ENCODE results near the gene DNASE2B.

DNASE2B gene

DNA sequence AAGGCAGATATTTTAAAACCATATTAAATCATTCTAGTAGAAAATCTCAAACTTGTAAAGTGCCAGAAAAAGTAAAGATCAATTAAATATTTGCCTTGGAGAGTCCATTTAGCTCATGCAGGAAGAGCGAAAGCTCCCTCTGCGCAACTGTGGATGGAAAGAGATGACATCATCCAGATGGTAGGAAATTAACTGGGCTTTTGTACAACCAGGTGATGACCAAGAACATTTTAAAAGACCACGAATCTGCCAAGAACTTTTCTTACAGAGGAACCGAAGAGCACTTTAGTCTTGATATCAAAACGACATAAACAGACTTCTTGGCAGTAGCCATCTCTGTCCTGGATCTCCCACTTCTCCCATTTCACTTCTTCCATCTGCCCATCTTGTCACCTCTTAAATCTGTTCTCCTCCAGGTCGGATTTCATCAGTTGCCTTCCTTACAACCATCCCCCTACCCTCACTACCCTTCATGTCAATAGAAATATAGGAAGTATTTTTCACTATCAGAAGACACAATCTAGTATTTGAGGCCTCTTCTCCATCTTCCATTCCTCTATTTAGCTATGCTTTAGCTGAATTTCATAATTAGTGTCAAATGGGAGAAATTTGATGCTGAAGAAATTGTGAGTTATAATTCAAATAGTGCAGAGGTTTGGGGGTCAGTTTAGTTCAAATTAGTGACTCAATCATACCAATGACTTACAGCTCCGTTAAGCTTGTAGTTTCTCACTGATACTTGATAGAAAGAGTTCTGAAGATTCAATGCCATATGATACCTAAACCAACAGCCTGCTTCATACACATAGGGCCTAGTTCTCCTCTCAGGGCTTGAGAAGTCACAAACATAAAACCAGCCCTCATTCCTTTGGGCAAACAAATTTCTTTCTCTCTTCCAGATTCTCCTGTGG lies 22.0 kb upstream of the DNASE2B start:
- no peak for DNase-seq

DNA sequence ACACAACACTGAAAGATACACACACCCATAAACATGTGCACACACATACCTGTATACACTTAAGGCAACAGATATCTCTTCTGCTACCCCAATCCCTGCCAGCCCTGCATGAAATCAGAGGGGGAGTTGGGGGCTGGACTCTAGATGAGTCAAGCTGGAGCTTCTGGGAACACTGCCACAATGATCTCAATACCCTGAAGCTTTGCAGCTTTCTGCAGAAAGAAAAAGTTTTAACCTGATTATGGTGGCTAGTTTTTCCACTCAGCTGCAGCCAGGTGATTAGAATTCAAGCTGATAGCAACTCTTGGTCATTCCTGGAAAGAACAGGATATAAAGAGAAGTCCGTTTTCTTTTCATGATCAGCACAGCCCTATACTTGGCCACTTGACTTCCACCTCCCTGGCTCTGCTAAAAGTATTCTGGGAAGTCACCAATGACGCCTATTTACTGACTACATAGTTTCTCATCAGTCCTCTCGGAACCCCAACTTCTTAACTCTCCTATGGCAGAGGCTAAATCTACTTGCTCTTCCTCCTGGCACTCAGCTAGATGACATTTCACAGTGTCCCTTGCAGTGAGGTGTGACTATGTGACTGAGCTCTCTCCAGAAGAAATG lies 20.7 kb upstream of the DNASE2B start:
- no peak for DNase-seq

DNA sequence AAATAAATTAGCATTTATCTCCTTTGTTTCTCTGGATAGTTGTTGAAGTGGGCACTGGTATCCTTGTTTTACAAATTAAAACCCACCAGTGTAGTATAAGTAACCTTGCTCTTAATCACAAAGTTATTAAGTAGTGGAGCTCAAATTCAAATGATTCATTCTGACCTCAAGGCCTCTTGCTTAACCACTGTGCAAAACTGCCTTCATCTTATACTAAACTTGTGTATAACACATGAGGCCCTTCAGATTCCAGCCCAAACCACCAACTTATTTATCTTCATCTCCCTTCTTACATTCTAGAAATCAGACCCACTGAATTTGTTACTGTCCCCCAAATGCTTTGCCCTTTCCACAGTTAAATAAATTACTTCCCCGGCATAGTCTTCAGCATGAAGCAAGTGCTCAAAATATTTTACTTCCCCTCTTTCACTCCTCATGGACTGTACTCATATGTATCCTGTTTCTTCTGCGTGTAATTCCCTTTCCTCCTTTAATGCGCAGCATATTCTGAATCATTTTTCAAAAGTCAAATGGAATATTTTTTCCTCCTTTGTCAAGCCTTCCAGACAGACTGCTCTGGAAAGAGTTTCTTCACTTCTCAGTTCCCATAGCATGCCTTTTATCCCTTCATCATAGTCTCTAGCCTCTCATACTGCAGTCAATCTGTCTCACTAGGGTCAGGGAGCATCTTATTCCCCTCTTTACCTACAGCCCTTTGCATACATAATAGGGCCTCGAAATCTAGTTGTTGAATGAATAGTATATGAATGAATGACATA lies 19.0 kb upstream of the DNASE2B start:
- DNase-seq, result no peak

DNA sequence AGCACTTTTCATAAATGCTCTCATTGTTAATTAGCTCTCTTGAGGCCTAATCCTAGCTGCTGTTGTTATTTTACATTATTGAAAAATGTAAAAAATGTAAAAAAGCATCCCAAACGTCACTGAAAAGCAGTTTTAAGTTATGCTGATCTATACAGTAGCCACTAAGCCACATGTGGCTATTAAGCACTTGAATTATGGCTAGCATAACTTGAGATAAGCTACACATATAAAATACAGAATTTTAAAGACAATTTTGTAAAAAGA lies 18.4 kb upstream of the DNASE2B start:
- no peak for DNase-seq

DNA sequence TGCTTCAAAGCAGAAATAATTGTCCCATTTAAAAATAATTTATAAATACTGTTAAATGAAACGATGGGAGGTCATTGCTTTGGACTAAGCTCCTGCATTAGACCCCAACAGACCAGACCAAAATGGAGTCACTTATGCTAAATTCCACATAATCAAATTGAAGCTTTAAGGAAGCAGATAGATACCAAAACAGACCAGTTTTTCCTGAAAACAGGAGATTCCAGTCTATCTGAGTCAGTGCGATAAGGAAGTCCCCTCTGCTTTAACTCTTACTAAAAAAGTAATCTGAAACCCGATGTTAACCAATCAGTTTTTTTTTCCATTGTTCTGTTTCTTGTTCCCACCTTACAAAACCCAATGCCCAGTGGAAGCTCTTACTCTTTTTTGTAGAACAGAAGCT lies 16.2 kb upstream of the DNASE2B start:
- DNase-seq, result no peak

DNA sequence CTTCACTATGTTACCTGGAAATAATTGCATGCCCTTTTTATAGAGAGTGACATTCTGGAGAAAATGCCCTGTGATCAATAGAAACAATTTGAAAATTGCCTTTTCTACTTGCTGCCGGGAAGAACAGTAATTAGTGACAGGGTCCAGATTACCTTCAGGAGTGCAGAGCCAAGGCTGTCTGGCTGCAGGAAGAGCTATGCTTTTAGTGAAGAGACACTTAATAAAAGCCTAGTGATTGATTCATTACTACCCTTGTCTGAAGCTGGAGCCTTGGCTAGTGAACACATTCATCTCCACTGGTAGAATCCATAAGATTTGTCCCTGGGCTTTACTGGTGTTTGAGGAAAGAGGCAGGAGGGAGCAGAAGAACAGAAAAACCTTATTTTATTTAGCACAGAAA lies 12.9 kb upstream of the DNASE2B start:
- no peak for DNase-seq

DNA sequence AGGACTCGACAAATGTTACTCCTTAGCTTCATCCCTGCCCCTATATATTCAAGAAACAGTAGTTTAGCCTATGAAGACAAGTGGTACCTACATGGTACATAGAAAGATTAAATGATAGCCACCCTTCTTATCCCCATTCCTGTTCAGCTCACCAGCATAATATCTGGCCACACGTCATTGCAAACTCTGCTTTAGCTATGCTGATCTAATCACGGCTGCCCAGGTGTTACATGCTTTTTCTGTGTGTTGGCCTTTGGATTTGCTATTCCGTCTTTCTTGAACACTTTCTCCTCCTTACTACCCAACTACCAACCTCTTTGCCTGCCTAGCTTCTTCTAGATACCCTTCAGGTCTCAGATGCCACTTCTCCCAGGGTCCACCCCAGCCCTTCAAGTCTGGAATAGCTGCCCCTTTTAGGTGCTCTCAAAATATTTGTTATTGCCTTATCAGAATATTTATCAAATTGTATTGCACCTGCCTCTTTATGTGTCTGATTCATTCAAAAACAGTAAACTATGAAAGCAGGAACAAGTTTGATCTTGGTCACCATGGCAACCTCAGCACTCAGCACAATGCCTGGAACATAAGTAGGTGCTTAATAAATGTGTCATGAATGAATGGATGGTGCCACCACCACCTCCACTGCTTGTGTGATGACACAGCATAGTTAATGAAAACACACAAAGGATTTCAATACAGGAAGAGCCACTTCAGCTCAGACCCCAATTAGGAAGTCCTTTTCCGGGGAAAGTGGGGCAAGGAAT lies 11.4 kb upstream of the DNASE2B start:
- no peak for DNase-seq

DNA sequence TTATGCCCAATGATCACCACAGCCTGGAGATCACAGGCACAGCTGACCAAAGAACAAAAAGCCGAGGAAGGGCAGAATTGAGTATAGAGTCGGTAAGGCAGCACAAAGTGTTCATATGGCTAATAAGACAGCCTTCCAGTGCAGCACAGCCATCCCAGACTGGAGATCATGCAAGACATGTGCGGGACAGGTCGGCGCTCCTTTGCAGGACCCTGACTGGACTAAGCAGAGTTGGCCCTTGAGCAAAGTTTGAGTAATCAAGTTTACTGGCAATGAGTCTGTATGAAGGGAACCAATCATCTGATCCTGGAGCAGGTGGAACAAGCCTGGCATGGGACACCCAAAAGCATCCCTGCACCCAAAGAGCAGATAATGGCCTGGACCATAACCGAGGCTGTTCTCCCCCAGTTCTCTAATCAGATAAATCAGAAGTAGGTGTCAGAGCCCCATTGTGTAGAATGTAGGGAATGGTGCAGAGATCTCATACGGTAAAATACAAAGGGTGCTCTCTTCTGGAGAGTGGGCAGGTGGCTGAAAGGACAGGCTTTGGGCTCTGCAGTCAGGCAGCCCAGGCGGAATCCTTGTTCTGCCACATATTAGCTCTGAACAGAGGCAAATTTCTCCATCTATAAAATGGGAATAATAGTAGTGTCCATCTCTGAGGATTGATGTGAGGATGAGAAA lies 10.7 kb upstream of the DNASE2B start:
- no peak for DNase-seq

DNA sequence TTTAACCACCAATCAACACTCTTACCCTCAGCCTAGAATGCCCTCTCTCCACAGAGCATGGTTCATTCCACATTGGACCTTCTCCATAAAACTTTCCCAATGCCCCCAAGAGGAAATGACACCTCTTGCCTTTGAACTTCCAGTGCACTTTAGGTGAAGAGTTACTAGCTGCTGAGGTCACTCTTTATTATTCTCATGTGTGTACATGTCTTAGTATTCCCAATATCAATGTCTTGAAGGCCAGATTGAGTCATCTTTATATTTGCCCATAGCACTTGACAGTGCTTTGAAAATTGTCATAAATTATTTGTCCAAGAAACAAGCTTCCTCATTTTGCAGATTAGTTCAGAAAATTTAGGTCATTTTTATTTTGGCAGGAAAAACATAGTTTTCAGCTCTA lies 8.1 kb upstream of the DNASE2B start:
- DNase-seq, result no peak

DNA sequence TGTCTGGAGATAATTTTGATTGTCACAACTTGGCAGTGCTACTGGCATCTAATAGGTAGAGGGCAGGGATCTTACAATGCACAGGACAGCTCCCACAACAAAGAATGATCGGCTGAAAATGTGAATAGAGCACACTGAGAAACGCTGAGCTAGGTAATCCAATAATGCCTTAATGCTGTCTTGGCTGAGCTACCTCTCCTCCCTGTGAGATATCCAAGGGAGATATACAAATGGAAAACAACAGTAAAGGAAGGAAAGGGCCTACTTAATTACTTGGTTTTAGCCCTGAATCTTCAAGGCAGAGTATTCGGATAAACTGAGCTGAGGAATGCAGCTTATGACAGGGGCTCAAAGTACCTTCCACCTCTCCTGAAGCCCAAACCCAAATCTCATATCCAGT lies 2.9 kb downstream of the DNASE2B start:
- DNase-seq, result no peak

DNA sequence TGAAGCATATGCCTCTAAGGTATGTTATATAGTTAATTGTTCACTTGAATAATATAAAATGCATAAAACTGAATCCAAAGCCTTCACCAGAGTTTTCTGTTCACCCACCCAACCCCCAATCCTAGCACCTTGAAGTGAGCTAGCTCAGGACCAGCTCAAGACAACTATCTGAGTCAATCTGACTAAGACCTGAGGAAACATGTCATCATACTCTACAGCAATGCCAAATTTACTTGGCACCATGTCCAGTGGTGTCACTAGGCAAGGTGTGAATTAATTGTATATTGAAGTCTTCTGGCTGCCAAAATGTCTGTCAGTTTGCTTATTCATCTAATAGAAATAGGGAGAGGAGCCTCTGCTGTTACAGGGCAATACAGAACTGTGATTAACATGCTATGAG lies 3.8 kb downstream of the DNASE2B start:
- DNase-seq, result no peak

DNA sequence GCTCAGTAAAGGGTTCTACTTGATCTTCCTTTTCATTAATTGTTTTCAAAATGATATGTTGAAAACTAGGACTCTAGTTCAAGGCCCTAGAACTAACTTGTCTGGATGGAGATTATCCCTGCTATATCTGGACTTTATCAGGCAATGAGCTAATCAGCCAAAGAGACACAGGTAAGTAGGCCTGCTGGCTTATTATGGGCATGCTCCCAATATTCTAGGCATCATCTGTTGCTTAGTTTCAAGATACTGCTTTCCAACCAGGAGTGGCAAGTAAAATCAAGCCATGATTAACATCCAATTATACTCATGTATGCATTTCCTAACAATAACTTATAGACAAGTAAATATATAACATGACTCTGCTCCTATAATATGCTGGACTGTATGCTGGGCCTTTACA lies 4.2 kb downstream of the DNASE2B start:
- no peak for DNase-seq

DNA sequence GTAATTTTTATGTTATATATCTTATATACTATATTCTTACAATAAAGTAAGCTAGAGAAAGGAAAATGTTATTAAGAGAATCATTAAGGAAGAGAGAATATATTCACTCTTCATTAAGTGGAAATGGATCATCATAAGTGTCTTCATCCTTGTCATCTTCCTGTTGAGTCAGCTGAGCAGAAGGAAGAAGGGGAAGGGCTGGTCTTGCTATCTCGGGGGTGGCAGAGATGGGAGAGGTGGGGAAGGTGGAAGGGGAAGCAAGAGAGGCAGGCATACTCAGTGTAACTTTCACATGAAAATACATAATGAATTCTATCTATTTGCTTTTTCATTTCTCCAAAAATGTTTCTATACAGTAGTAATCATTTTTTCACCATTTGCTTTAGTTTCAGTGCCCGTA lies 5.1 kb downstream of the DNASE2B start:
- no peak for DNase-seq

DNA sequence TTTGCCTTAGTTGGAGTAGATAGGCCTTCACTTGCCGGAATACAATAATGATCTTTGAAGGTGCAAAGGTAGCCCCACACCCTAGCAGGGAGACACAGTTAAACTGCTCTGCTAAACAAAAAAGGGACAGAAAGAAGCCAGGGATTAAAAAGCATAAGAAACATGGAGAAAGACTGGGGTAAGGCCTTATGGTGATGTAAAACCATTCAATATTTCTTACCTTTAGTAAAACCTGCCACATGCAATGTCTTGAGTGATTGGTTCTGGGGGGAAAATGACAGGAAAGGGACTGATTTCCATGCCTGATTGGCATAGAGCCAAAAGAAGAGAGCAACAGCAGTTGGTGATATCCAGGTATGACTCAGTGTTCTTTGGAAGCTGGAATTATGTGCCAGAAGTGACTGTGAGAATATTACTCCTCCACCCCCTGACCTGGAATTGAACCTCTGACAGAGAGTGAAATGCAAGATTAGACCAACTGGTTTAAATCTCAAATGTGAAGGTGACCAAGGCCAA lies 8.1 kb downstream of the DNASE2B start:
- no peak for DNase-seq

DNA sequence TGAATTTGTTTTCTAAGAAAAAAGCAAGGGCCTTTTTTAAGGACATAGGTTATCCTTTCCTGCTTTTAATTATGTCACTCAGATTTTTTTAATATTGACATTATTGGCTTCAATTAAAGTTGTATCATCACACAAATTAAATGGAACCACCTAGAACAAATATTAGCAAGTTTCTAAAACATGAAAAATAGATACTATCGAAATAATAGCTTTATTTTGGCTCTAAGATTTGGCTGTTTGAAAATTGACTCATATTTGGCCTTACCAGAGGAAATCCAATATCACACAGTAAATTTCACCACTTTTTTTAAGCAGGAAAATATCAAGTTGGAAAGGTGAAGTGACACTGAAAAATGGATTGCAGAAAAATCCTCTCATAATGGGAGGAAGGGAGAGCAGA lies 9.2 kb downstream of the DNASE2B start:
- no peak for DNase-seq

DNA sequence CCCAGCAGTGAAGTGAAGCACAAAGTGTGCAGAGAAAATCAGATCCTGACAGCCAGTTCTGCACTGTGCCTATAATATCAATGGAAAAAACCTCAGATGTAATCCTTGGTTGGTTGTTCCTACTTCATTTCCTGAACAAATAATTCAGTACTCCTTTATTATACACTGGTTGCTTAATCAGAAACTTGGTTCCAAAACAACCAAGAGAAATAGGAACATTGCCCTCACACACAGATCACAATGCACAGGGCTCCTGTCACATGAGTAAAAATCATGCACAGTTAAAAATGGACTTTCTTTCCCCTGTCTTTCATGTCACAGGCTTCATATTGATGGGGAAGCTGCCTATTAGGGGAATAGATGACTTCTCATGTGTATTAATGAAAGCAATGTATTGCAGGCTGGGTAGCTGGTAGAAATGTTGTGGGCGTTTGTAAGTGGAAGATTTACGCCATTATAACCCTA lies 9.7 kb downstream of the DNASE2B start:
- no peak for DNase-seq

DNA sequence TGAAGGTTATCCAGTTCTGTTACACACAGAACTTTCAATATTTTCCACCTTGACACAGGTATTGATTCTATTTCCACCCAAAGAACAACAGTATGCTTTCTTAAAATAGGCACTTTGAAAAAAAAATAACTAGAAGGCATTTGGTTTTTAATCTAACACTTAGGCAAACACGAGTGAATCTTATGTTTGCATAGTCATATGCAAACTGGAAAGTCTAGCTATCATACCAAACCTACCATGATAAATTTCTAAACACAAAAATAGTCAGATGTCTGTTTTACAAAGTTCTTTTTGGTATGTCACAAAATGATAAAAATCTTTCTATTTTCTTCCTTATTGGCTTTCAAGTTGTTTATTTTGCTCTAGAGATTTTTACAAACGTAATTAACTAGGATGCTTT lies 11.6 kb downstream of the DNASE2B start:
- no peak for DNase-seq

DNA sequence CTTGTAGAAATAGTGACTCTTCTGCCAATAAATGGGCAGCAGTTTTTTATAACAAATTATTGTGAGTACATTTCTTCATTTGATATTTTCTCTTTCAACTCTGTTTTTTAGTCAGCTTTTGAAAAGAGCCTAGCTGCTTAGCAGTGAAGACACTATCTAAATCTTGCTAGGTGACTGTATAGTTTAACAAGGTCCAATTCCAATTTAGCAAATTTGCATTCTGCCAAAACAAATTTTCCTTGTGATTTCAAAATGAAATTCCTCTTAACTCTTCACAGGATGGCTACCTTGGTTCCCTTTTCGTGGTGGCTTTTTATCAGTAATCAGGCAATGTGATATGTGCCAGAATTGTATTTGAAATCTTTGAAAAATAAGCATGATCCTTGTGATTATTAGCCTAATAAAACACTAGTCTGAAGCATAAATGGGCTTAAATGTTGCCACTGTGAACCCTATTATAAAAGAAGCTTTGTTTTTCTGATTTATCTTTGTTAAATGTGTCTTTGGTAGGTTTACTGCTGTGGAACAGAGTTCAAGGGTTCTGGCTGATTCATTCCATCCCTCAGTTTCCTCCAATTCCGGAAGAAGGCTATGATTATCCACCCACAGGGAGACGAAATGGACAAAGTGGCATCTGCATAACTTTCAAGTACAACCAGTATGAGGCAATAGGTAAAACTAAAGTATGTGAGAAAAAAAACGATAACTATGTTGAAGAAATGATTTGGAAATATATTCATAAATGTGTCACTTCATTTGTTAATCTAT lies 12.2 kb downstream of the DNASE2B start:
- DNase-seq, result no peak

DNA sequence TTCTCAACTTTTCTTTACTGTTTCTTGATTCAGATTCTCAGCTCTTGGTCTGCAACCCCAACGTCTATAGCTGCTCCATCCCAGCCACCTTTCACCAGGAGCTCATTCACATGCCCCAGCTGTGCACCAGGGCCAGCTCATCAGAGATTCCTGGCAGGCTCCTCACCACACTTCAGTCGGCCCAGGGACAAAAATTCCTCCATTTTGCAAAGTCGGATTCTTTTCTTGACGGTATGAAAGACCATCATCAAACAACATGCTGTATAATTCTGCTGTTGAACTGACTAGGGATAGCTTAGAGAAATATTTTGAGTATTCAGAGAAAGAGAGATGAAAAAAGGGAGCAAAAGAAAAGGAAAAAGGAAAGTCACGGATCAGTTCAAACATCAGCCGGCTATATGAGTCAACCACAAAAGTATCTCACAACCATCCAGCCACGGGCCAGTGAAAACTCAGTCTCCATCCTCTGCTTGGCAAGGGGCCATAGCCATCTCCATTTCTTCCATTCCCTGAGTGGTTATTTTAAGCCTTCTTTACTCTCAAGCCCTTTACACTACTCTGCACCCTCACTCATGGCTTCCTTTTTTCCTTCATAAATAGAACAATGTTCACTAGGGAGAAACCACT lies 14.1 kb downstream of the DNASE2B start:
- DNase-seq, result no peak

DNA sequence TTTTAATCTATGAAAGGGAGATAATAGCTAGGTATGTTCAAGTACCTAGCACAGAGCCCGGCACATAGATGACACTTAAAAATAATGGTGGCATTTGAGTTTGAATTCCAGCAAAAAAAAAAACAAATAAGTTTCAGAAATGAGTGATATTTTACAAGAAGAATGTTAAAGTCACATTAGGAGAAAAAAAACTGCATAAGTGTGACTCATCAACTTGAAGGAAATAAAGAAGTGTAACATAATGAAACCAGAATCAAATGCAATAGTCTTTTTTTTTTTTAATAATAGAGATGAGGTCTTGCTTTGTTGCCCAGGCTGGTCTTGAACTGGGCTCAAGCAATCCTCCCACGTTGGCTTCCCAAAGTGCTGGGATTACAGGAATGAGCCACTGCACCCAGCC lies 17.1 kb downstream of the DNASE2B start:
- DNase-seq, result no peak

DNA sequence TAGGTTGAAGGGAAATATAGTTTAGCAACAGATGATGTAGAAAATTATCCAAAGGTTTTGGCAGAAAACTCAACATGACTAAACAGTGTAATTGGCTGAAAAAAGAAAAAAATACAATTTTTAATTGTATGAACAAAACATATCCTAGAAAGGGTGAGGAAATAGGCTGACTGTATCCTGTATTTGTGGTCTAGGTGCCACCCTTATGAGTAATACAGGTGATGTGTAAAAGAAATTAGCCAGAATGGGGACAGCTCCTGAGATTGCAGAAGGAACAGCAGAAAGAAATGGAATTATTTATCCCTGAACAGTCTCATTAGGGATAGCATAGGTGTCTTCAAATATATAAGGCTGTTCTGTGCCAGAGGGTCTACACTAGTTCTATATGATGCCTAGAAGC lies 24.6 kb downstream of the DNASE2B start:
- no peak for DNase-seq
